Measurements from ENCODE around the gene KIF21B. TPM values are rescaled to one million over a fixed set of nuclear protein-coding genes. Genes with fewer than 3 reads are reported as not detected.

The KIF21B gene
- total and polyA plus RNA-seq, 8 donors, result 2.0 to 15.1 (median 9.5) TPM

GRCh38 chr1:201050515-201051277 lies 27.2 kb upstream of the KIF21B start:
- H3K4me1 ChIP-seq, result no peaks in the 10 kb centered on the region
- no peaks in the 10 kb centered on the region for H3K27me3 ChIP-seq
- H3K27ac ChIP-seq, result no peak overlapping the region
- no peak overlapping the region for H3K4me3 ChIP-seq
- no peak for TF ChIP-seq CTCF (IDR thresholded peaks at IDR 0.05)
- ATAC-seq (no peak), DNase-seq (no peak)
- intact Hi-C loops (cut with DNase I), result no loop called here
- no peaks in the 10 kb centered on the region for H3K36me3 ChIP-seq
- H3K9me3 ChIP-seq, result no peaks in the 10 kb centered on the region

- H3K9me3 ChIP-seq, result no peaks in the 10 kb centered on the region
- ATAC-seq, result no peak
- no peak for DNase-seq
- intact Hi-C loops (cut with DNase I), result loop anchor here in 1 of 2 donors (10.0 kb wide), 1 partner anchor 75 kb away; no protein-coding TSS in a partner anchor
- H3K27me3 ChIP-seq, result no peaks in the 10 kb centered on the region
- no peak overlapping the region for H3K4me3 ChIP-seq
- H3K36me3 ChIP-seq, result no peaks in the 10 kb centered on the region
- no peak overlapping the region for H3K27ac ChIP-seq
- TF ChIP-seq CTCF (IDR thresholded peaks at IDR 0.05), result no peak
- H3K4me1 ChIP-seq, result no peaks in the 10 kb centered on the region
These were observed 25.8 kb upstream of the KIF21B start for GRCh38 chr1:201049248-201049831.

- no peak for TF ChIP-seq CTCF (IDR thresholded peaks at IDR 0.05)
- no peaks in the 10 kb centered on the region for H3K36me3 ChIP-seq
- no peaks in the 10 kb centered on the region for H3K9me3 ChIP-seq
- H3K4me1 ChIP-seq, result no peaks in the 10 kb centered on the region
- ATAC-seq, result no peak
- intact Hi-C loops (cut with DNase I), result loop anchor here in 1 of 2 donors (10.0 kb wide), 1 partner anchor 74 kb away; no protein-coding TSS in a partner anchor
- no peak overlapping the region for H3K4me3 ChIP-seq
- no peak overlapping the region for H3K27ac ChIP-seq
- H3K27me3 ChIP-seq, result no peaks in the 10 kb centered on the region
- DNase-seq, result no peak
These were observed 25.0 kb upstream of the KIF21B start for GRCh38 chr1:201048521-201048920.

GRCh38 chr1:201044119-201044518 lies 20.6 kb upstream of the KIF21B start:
- Histone ChIP-seq H3K27ac (no peak overlapping the region), H3K27me3 (no peaks in the 10 kb centered on the region), H3K4me1 (peaks cover 0 to 5% of the 10 kb centered on the region in 2 donors), H3K36me3 (no peaks in the 10 kb centered on the region), H3K4me3 (no peak overlapping the region), H3K9me3 (no peaks in the 10 kb centered on the region)
- DNase-seq, result no peak
- ATAC-seq, result no peak
- intact Hi-C loops (cut with DNase I), result loop anchor here (5.0 to 10.0 kb wide), 2 partner anchors 69 to 72 kb away; no protein-coding TSS in a partner anchor
- TF ChIP-seq CTCF (IDR thresholded peaks at IDR 0.05), result no peak

GRCh38 chr1:201042779-201043461 lies 19.4 kb upstream of the KIF21B start:
- Histone ChIP-seq H3K27me3 (no peaks in the 10 kb centered on the region), H3K4me1 (peaks cover 0 to 5% of the 10 kb centered on the region in 2 donors), H3K9me3 (no peaks in the 10 kb centered on the region), H3K27ac (no peak overlapping the region), H3K4me3 (no peak overlapping the region), H3K36me3 (no peaks in the 10 kb centered on the region)
- intact Hi-C loops (cut with DNase I), result loop anchor here (5.0 to 10.0 kb wide), 2 partner anchors 68 to 71 kb away; no protein-coding TSS in a partner anchor
- TF ChIP-seq CTCF (IDR thresholded peaks at IDR 0.05), result peak; percentile 75 to 84
- DNase-seq (peak in 3 of 4 donors; percentile 58 to 85 (median 71)), ATAC-seq (peak; percentile 94)

Data from left lung (tissue), 10 donors.